Fibroblast of the aortic adventitia (primary cell): ENCODE measurements around the gene IFT22. TPM values are rescaled to one million over a fixed set of nuclear protein-coding genes. Genes with fewer than 3 reads are reported as not detected.

ENCODE experiments used
- DNase-seq: peaks from one replicate; pipeline ENCODE4 v3.0.0-alpha.2; 2010; ENCODE audit warnings: low read depth
- H3K4me3 ChIP-seq: 2 replicates; pipeline ENCODE4 v1.5.1; 2011; ENCODE audit warnings: low read depth, mild to moderate bottlenecking, control low read depth, low read length, moderate library complexity
- total RNA-seq: library from RNA; depleted of rRNA; stranded (reverse); fragments of >200 nt; gene quantifications from 2 replicates; pipeline ENCODE4 v1.2.3, GENCODE V29; 2012; ENCODE audit warnings: low replicate concordance
- TF ChIP-seq, protein P1 (sequence below): IDR thresholded peaks from 2 replicates; pipeline ENCODE4 v1.5.1; 2011; ENCODE audit warnings: mild to moderate bottlenecking, low read length, control low read depth, inconsistent platforms; ENCODE audit not compliant: insufficient read depth

The IFT22 gene
- total RNA-seq = 38.1 and 57.7 TPM in 2 replicates

DNA sequence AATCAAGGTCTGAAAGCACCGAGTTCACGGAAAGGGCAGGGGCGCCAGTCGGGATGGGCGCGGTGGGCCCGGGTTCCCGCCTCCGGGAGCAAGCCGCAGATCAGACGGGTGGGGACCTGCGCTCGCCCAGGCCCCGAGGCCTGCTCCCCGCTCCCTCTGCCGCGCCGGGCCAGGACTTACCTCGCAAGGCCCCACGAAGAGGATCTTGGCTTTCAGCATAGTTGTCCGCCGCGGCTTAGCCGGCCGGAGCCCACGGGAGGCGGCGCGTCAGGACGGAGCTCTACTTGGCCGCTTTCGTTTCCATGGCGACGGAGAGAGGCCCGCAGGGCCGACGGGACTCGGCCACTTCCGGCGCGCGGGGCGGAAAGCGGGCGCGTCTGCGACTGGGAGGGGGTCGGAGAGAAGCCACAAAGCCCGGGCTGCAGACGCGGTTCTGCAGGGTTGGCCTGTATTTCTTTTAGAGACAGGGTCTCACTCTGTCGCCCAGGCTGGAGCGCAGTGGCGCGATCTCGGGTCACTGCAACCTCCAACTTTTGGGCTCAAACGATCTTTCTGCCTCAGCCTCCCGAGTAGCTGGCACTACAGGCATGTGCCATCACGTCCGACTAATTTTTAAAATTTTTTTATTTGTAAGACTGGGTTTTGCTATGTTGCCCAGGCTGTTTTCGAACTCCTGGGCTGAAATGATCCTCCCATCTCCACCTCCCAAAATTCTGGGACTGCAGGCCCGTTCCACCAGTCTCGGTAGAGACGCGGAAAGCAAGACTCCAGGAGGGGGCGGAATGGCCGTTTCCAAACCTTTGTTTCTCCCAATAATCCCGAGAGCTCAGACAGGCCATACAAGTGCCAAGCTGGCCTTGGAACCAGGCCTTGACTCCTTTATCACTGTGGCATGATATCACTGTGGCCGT is at the start of gene IFT22:
Gene IFT22 (minus strand): TSS at position 322 of the 911 bp plus-strand sequence. CDS start 103 bp downstream, at position 219.
- TF ChIP-seq, protein P1, sequence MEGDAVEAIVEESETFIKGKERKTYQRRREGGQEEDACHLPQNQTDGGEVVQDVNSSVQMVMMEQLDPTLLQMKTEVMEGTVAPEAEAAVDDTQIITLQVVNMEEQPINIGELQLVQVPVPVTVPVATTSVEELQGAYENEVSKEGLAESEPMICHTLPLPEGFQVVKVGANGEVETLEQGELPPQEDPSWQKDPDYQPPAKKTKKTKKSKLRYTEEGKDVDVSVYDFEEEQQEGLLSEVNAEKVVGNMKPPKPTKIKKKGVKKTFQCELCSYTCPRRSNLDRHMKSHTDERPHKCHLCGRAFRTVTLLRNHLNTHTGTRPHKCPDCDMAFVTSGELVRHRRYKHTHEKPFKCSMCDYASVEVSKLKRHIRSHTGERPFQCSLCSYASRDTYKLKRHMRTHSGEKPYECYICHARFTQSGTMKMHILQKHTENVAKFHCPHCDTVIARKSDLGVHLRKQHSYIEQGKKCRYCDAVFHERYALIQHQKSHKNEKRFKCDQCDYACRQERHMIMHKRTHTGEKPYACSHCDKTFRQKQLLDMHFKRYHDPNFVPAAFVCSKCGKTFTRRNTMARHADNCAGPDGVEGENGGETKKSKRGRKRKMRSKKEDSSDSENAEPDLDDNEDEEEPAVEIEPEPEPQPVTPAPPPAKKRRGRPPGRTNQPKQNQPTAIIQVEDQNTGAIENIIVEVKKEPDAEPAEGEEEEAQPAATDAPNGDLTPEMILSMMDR = peak; percentile 50
- peak; percentile 86 for DNase-seq
- H3K4me3 ChIP-seq = peak within 1 kb of the TSS; percentile 90

GRCh38 chr7:101370836-101371235 is 49.2 kb upstream of the IFT22 start:
- H3K4me3 ChIP-seq = no peak overlapping the region
- TF ChIP-seq, protein P1 = no peak
- no peak for DNase-seq

DNA sequence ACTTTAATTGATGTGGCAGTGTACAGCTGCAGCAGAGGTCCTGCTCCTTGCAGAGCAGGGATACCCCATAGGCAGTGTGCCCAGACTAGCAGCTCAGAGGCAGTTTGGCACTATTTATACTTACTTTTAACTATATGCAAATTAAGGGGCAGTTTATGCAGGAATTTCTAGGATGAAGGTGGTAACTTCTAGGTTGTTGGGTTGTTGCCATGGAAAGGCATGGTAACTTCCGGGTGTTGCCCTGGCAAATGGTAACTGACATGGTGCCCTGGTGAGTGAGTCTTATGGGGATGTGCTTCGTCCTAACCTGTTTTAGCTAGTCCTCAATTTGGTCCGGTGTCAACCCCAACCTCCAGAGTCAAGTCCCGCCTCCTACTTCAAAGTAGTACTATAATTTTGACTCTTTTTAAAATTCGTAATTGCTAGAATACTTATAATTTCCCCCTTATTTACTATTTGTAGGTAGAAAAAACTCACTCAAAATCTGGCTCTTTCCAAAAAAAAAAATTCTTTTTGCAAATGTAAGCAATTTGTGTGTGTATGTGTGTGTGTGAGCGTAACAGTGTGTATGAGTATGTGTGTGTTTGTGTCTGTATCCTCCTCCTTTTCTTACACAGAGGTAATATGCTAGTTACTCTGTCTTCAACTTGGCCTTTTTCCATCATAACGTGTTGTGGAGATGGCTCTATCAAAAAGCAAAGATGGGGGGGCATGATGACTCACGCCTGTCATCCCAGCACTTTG is 47.0 kb upstream of the IFT22 start:
- TF ChIP-seq, protein P1 = no peak
- no peak for DNase-seq
- H3K4me3 ChIP-seq = no peak overlapping the region

DNA sequence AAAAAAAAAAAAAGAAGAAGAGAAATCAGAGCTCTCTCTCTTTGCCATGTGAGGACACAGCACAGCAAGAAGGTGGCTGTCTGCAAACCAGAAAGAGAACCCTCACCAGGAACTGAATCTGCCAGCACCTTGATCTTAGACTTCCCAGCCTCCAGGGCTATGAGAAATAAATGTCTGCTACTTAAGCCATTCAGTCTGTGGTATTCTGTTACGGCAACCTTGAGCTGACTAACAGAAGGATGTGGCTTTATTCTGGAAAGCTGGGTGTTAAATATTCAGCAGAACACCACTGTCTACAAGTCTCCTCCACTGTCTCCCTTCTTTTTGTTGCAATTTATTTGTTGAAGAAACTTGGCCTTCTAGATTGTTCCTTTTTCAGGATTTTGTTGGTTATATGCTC is 46.1 kb upstream of the IFT22 start:
- no peak for DNase-seq
- TF ChIP-seq, protein P1 = no peak
- H3K4me3 ChIP-seq = no peak overlapping the region

GRCh38 chr7:101365956-101366355 is 44.3 kb upstream of the IFT22 start:
- H3K4me3 ChIP-seq = no peak overlapping the region
- TF ChIP-seq, protein P1 = no peak
- no peak for DNase-seq

DNA sequence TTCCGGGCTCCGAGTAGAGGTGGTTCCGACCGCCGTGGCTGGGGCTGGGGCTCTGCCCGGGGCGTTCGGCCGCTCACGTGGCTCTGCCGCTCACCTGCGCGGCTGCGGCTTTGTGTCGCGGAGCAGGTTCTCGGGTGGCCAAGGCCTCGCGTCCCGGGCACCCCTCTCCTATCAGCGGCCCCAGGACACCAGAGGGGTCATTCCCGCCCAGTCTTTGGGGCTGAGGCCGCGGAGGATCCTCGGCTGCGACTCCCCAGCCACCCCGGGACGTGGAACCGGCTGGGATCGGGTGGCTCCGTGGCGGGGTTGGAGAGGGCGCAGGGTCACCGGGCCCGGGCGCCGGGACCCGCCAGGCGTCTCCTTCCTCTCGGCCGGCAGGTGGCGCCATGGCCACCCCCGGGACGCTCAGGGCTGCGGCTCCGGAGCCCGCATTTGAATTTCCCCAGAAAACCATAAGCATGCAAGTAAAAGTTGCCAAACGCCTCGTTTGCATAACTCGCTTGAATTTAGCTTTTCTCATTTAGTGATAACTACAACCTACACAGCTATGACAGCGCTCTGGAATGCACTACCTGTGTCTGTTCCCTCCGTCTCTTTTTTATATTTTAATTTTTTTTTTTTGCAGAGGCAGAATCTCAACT is 42.2 kb upstream of the IFT22 start:
- DNase-seq = peak; percentile 60
- TF ChIP-seq, protein P1 = peak; percentile 71
- peak overlapping the region; percentile 44 for H3K4me3 ChIP-seq
